Measurements from ENCODE around the gene NTHL1. TPM values are rescaled to one million over a fixed set of nuclear protein-coding genes. Genes with fewer than 3 reads are reported as not detected.

The NTHL1 gene
- total and polyA plus RNA-seq, 2 of the 13 experiments (the other 11 are each of a cell fraction or from before 2014, with no cell fraction given) = 47.5 to 64.9 TPM

DNA sequence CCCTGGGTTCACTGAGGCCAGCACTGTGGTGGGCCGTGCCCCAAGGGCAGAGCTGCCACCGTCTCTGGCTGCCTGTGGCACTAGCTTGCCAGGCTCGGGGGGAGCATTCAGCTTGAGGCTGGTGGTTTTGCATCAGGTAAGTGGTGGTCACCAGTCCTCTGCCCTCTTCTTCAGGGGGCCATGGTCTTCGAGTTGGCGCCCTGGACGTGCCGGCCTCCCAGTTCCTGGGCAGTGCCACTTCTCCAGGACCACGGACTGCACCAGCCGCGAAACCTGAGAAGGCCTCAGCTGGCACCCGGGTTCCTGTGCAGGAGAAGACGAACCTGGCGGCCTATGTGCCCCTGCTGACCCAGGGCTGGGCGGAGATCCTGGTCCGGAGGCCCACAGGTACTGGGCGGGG lies 32.4 kb upstream of the NTHL1 start:
- Histone ChIP-seq H3K4me3 (replicated peaks in 1 of 3; ENCODE audit: insufficient read depth in 1 of 3, low read depth in 2 of 3, low read length in 3 of 3) (no peak overlapping the region), H3K4me1 (ENCODE audit: insufficient read depth, low read length) (no peaks in the 10 kb centered on the region), H2AFZ (ENCODE audit: low read length) (no peak overlapping the region), H3K27ac (ENCODE audit: extremely low read length, insufficient read depth, low read length) (no peak overlapping the region), H4K20me1 (ENCODE audit: insufficient read depth, low read length) (no peaks in the 10 kb centered on the region), H3K36me3 (replicated peaks in 1 of 2; ENCODE audit: control insufficient read depth in 1 of 2, insufficient read depth in 2 of 2, low read length in 2 of 2) (peaks cover 13 to 16% of the 10 kb centered on the region in 2 experiments; a peak in 2 of 5 replicates), H3K9me3 (ENCODE audit: low read length) (no peaks in the 10 kb centered on the region), H3K4me2 (ENCODE audit: low read depth, low read length) (no peak overlapping the region), H3K9ac (ENCODE audit: insufficient read depth, low read depth, low read length) (no peak overlapping the region), H3K27me3 (ENCODE audit: control insufficient read depth in 1 of 2, insufficient read depth in 2 of 2, low read length in 2 of 2) (no peaks in the 10 kb centered on the region), H3K79me2 (ENCODE audit: insufficient read depth, low read length) (no peaks in the 10 kb centered on the region)
- ATAC-seq (no peak), DNase-seq (ENCODE audit: low spot score) (no peak), FAIRE-seq (no peak)
- CTCF ChIA-PET (ENCODE audit: low intra/inter-chr PET ratio, low total read pairs) = no interaction called here
- WGBS (ENCODE audit: low lambda C conversion rate) = no CpG with 5 or more reads among the region's 16 CpGs
- POLR2A ChIA-PET = no interaction called here
- in situ Hi-C loops (cut with HindIII; ENCODE audit: extremely low pct_ligation_motif_present, low pct_unique_long_range_greater_than_20kb) = loop anchor here (10.0 kb wide), 1 partner anchor 65 kb away; the partner anchor contains the start of gene RAB26
- intact Hi-C loops (cut with micrococcal nuclease; ENCODE audit: unreplicated experiment) = no loop called here
- no peak for TF ChIP-seq ZNF629 (CRISPR knock-in tag; conservative IDR thresholded peaks at IDR 0.05)
- no peak for TF ChIP-seq RBM39 (IDR thresholded peaks at IDR 0.05; ENCODE audit: low read depth, low read length, poor library complexity, severe bottlenecking)
- TF ChIP-seq, protein P1, sequence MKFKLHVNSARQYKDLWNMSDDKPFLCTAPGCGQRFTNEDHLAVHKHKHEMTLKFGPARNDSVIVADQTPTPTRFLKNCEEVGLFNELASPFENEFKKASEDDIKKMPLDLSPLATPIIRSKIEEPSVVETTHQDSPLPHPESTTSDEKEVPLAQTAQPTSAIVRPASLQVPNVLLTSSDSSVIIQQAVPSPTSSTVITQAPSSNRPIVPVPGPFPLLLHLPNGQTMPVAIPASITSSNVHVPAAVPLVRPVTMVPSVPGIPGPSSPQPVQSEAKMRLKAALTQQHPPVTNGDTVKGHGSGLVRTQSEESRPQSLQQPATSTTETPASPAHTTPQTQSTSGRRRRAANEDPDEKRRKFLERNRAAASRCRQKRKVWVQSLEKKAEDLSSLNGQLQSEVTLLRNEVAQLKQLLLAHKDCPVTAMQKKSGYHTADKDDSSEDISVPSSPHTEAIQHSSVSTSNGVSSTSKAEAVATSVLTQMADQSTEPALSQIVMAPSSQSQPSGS (CRISPR knock-in tag; IDR thresholded peaks at IDR 0.05) = no peak
- TF ChIP-seq ZNF431 (CRISPR knock-in tag; IDR thresholded peaks at IDR 0.05; ENCODE audit: borderline replicate concordance, low read depth) = no peak
- TF ChIP-seq SIN3B (IDR thresholded peaks at IDR 0.05; ENCODE audit: low read length) = no peak
- TF ChIP-seq CBX1 (IDR thresholded peaks at IDR 0.05; ENCODE audit: low read depth) = no peak
- TF ChIP-seq ZNF710 (CRISPR knock-in tag; IDR thresholded peaks at IDR 0.05; ENCODE audit: borderline replicate concordance) = no peak
- TF ChIP-seq, protein P2, sequence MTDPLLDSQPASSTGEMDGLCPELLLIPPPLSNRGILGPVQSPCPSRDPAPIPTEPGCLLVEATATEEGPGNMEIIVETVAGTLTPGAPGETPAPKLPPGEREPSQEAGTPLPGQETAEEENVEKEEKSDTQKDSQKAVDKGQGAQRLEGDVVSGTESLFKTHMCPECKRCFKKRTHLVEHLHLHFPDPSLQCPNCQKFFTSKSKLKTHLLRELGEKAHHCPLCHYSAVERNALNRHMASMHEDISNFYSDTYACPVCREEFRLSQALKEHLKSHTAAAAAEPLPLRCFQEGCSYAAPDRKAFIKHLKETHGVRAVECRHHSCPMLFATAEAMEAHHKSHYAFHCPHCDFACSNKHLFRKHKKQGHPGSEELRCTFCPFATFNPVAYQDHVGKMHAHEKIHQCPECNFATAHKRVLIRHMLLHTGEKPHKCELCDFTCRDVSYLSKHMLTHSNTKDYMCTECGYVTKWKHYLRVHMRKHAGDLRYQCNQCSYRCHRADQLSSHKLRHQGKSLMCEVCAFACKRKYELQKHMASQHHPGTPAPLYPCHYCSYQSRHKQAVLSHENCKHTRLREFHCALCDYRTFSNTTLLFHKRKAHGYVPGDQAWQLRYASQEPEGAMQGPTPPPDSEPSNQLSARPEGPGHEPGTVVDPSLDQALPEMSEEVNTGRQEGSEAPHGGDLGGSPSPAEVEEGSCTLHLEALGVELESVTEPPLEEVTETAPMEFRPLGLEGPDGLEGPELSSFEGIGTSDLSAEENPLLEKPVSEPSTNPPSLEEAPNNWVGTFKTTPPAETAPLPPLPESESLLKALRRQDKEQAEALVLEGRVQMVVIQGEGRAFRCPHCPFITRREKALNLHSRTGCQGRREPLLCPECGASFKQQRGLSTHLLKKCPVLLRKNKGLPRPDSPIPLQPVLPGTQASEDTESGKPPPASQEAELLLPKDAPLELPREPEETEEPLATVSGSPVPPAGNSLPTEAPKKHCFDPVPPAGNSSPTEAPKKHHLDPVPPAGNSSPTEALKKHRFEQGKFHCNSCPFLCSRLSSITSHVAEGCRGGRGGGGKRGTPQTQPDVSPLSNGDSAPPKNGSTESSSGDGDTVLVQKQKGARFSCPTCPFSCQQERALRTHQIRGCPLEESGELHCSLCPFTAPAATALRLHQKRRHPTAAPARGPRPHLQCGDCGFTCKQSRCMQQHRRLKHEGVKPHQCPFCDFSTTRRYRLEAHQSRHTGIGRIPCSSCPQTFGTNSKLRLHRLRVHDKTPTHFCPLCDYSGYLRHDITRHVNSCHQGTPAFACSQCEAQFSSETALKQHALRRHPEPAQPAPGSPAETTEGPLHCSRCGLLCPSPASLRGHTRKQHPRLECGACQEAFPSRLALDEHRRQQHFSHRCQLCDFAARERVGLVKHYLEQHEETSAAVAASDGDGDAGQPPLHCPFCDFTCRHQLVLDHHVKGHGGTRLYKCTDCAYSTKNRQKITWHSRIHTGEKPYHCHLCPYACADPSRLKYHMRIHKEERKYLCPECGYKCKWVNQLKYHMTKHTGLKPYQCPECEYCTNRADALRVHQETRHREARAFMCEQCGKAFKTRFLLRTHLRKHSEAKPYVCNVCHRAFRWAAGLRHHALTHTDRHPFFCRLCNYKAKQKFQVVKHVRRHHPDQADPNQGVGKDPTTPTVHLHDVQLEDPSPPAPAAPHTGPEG (CRISPR knock-in tag; IDR thresholded peaks at IDR 0.05) = no peak
- TF ChIP-seq ZNF331 (CRISPR knock-in tag; IDR thresholded peaks at IDR 0.05) = no peak
- no peak for TF ChIP-seq HNRNPUL1 (IDR thresholded peaks at IDR 0.05; ENCODE audit: low read depth, low read length)
- BruUV-seq (replicated peaks) = no TSS peak
